Prostate gland (tissue), 2 donors: ENCODE data around the gene DMGDH.

Experiments used
- POLR2A ChIP-seq: fragments of 450-650 bp; IDR thresholded peaks from one replicate; pipeline ENCODE4 v1.6.1; 2016; ENCODE audit warnings: antibody characterized with exemption, mild to moderate bottlenecking
- TF ChIP-seq, protein P1 (sequence below), 4 experiments: fragments of 200-600 bp in 2 of 4; fragments of 450-650 bp in 2 of 4; sonication (generic) in 2 of 4; IDR thresholded peaks; 1 replicate in 3 of 4; 2 replicates in 1 of 4; pipeline ENCODE4 v1.5.1; 2016 to 2019; ENCODE audit warnings: antibody characterized with exemption in 4 of 4, mild to moderate bottlenecking in 2 of 4, moderate library complexity in 2 of 4

- TF ChIP-seq, protein P1, sequence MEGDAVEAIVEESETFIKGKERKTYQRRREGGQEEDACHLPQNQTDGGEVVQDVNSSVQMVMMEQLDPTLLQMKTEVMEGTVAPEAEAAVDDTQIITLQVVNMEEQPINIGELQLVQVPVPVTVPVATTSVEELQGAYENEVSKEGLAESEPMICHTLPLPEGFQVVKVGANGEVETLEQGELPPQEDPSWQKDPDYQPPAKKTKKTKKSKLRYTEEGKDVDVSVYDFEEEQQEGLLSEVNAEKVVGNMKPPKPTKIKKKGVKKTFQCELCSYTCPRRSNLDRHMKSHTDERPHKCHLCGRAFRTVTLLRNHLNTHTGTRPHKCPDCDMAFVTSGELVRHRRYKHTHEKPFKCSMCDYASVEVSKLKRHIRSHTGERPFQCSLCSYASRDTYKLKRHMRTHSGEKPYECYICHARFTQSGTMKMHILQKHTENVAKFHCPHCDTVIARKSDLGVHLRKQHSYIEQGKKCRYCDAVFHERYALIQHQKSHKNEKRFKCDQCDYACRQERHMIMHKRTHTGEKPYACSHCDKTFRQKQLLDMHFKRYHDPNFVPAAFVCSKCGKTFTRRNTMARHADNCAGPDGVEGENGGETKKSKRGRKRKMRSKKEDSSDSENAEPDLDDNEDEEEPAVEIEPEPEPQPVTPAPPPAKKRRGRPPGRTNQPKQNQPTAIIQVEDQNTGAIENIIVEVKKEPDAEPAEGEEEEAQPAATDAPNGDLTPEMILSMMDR (IDR thresholded peaks at IDR 0.05), result no peak
- no peak for TF ChIP-seq POLR2A
Observed at GRCh38 chr5:79002374-79002773, 67.1 kb downstream of the DMGDH start.
